DOHH2 (cell line): ENCODE data around the gene MMP2.

ENCODE experiments used
- H3F3A ChIP-seq: fragments of 200-600 bp; sonication (generic), shearing (Covaris generic); 2 replicates; pipeline ENCODE4 v1.6.0; 2016; ENCODE audit warnings: antibody characterized with exemption, mild to moderate bottlenecking; ENCODE audit not compliant: control insufficient read depth, insufficient read depth
- H3K27ac ChIP-seq: fragments of 200-600 bp; sonication (generic); 2 replicates; pipeline ENCODE4 v1.5.1; 2014; ENCODE audit warnings: low read depth, mild to moderate bottlenecking, low read length, moderate library complexity
- H3K27me3 ChIP-seq: fragments of 200-600 bp; sonication (generic); 2 replicates; pipeline ENCODE4 v1.6.1; 2014; ENCODE audit warnings: mild to moderate bottlenecking, low read length, mixed read lengths; ENCODE audit not compliant: control insufficient read depth
- H3K36me3 ChIP-seq: fragments of 200-600 bp; sonication (generic); 2 replicates; pipeline ENCODE4 v1.6.1; 2014; ENCODE audit warnings: mild to moderate bottlenecking, low read length, moderate library complexity, mixed read lengths; ENCODE audit not compliant: control insufficient read depth
- H3K4me1 ChIP-seq: fragments of 200-600 bp; sonication (generic); 2 replicates; pipeline ENCODE4 v1.6.1; 2014; ENCODE audit warnings: mild to moderate bottlenecking, low read length, mixed read lengths; ENCODE audit not compliant: control insufficient read depth
- H3K4me2 ChIP-seq: fragments of 200-600 bp; sonication (generic); 2 replicates; pipeline ENCODE4 v1.6.0; 2014; ENCODE audit warnings: mild to moderate bottlenecking, low read length, moderate library complexity
- H3K4me3 ChIP-seq: fragments of 200-600 bp; sonication (generic); 2 replicates; pipeline ENCODE4 v1.5.1; 2014; ENCODE audit warnings: mild to moderate bottlenecking, low read length, mixed read lengths
- H3K79me2 ChIP-seq: fragments of 200-600 bp; sonication (generic); 2 replicates; pipeline ENCODE4 v1.6.1; 2014; ENCODE audit warnings: mild to moderate bottlenecking, low read length, mixed read lengths; ENCODE audit not compliant: control insufficient read depth
- H3K9me2 ChIP-seq: fragments of 200-600 bp; sonication (generic); replicated peaks from 2 replicates; pipeline ENCODE4 v1.6.1; 2014; ENCODE audit warnings: mild to moderate bottlenecking, low read length, mixed read lengths; ENCODE audit not compliant: control insufficient read depth
- H3K9me3 ChIP-seq: fragments of 200-600 bp; sonication (generic); 2 replicates; pipeline ENCODE4 v1.6.1; 2014; ENCODE audit warnings: antibody characterized with exemption, low read length, mixed read lengths; ENCODE audit not compliant: control insufficient read depth, insufficient read depth
- H4K20me1 ChIP-seq: fragments of 200-600 bp; sonication (generic); 2 replicates; pipeline ENCODE4 v1.6.0; 2014; ENCODE audit warnings: low read depth, mild to moderate bottlenecking, antibody characterized with exemption, low read length, moderate library complexity; ENCODE audit not compliant: control insufficient read depth, insufficient read depth
- EZH2phosphoT487 ChIP-seq: fragments of 200-600 bp; sonication (generic); IDR thresholded peaks from 2 replicates; pipeline ENCODE4 v1.6.1; 2017; ENCODE audit warnings: borderline replicate concordance, mild to moderate bottlenecking, antibody characterized with exemption, low read length, moderate library complexity, mixed read lengths
- TF ChIP-seq, protein P1 (sequence below): fragments of 200-600 bp; sonication (generic); IDR thresholded peaks from one replicate; pipeline ENCODE4 v1.5.1; 2014; ENCODE audit warnings: antibody characterized with exemption, mild to moderate bottlenecking, low read depth, low read length; ENCODE audit not compliant: poor library complexity, severe bottlenecking

Gene MMP2

GRCh38 chr16:55491691-55492090 lies 12.7 kb downstream of the MMP2 start:
- H3K36me3 ChIP-seq: no peaks in the 10 kb centered on the region
- H4K20me1 ChIP-seq: no peaks in the 10 kb centered on the region
- H3K9me2 ChIP-seq: no peaks in the 10 kb centered on the region
- TF ChIP-seq EZH2phosphoT487: no peak
- TF ChIP-seq, protein P1, sequence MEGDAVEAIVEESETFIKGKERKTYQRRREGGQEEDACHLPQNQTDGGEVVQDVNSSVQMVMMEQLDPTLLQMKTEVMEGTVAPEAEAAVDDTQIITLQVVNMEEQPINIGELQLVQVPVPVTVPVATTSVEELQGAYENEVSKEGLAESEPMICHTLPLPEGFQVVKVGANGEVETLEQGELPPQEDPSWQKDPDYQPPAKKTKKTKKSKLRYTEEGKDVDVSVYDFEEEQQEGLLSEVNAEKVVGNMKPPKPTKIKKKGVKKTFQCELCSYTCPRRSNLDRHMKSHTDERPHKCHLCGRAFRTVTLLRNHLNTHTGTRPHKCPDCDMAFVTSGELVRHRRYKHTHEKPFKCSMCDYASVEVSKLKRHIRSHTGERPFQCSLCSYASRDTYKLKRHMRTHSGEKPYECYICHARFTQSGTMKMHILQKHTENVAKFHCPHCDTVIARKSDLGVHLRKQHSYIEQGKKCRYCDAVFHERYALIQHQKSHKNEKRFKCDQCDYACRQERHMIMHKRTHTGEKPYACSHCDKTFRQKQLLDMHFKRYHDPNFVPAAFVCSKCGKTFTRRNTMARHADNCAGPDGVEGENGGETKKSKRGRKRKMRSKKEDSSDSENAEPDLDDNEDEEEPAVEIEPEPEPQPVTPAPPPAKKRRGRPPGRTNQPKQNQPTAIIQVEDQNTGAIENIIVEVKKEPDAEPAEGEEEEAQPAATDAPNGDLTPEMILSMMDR: no peak
- no peak overlapping the region for H3K4me2 ChIP-seq
- H3K9me3 ChIP-seq: no peaks in the 10 kb centered on the region
- H3K27me3 ChIP-seq: 0 out of 2 replicates have a peak, but pooled peaks cover 2% of the 10 kb centered on the region
- no peaks in the 10 kb centered on the region for H3K79me2 ChIP-seq
- no peak overlapping the region for H3K4me3 ChIP-seq
- H3F3A ChIP-seq: no peaks in the 10 kb centered on the region
- H3K27ac ChIP-seq: no peak overlapping the region
- no peaks in the 10 kb centered on the region for H3K4me1 ChIP-seq

DNA sequence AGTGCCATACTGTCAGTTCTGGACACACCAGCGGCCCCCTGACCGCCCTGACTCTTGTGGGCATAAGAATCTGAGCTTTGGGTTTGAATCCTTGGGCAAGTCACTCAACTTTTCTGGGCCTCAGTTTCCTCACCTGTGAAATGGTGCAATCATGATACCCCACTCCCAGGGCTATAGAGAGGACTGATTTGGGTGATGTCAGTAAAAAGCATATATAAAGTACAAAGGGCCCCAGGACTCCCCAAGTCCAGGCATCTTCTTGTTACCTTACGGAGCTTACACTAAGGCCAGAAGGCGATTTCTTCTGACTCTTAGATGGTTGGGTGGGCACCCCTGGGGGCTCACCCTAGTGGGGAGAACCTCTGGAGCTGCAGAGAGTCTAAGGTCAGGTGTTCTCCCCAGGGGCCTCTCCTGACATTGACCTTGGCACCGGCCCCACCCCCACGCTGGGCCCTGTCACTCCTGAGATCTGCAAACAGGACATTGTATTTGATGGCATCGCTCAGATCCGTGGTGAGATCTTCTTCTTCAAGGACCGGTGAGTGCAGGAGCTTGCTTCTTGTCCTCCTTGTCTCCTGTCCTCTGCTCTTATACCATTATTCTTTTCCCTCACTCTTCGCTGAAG lies 13.9 kb downstream of the MMP2 start:
- TF ChIP-seq, protein P1: no peak
- no peak for TF ChIP-seq EZH2phosphoT487
- no peaks in the 10 kb centered on the region for H3F3A ChIP-seq
- H3K4me3 ChIP-seq: no peak overlapping the region
- no peaks in the 10 kb centered on the region for H3K36me3 ChIP-seq
- no peaks in the 10 kb centered on the region for H3K9me3 ChIP-seq
- no peak overlapping the region for H3K27ac ChIP-seq
- no peaks in the 10 kb centered on the region for H4K20me1 ChIP-seq
- H3K9me2 ChIP-seq: no peaks in the 10 kb centered on the region
- H3K79me2 ChIP-seq: no peaks in the 10 kb centered on the region
- H3K4me2 ChIP-seq: no peak overlapping the region
- H3K4me1 ChIP-seq: no peaks in the 10 kb centered on the region
- 0 out of 2 replicates have a peak, but pooled peaks cover 2% of the 10 kb centered on the region for H3K27me3 ChIP-seq

- Histone ChIP-seq H3K27ac (no peak overlapping the region), H3K4me2 (no peak overlapping the region), H3F3A (no peaks in the 10 kb centered on the region), H3K4me1 (no peaks in the 10 kb centered on the region), H3K4me3 (no peak overlapping the region), H3K9me2 (no peaks in the 10 kb centered on the region), H4K20me1 (no peaks in the 10 kb centered on the region), H3K36me3 (no peaks in the 10 kb centered on the region), H3K9me3 (no peaks in the 10 kb centered on the region), H3K27me3 (0 out of 2 replicates have a peak, but pooled peaks cover 2% of the 10 kb centered on the region), H3K79me2 (no peaks in the 10 kb centered on the region)
- TF ChIP-seq, protein P1: no peak
- no peak for TF ChIP-seq EZH2phosphoT487
Measured at GRCh38 chr16:55494994-55495421, 16.0 kb downstream of the MMP2 start.
